ENCODE results near the gene NAP1L4.

The NAP1L4 gene, protein sequence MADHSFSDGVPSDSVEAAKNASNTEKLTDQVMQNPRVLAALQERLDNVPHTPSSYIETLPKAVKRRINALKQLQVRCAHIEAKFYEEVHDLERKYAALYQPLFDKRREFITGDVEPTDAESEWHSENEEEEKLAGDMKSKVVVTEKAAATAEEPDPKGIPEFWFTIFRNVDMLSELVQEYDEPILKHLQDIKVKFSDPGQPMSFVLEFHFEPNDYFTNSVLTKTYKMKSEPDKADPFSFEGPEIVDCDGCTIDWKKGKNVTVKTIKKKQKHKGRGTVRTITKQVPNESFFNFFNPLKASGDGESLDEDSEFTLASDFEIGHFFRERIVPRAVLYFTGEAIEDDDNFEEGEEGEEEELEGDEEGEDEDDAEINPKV

GRCh38 chr11:2992234-2992996 lies at the start of gene NAP1L4:
TSS of gene NAP1L4 (minus strand) at chr11:2992329. CDS start at chr11:2979220, 13,109 bp downstream.
- peak; percentile 92 to 96 for DNase-seq (ENCODE audit: low read depth in 2 of 2)

GRCh38 chr11:3040881-3041280 lies 48.8 kb upstream of the NAP1L4 start:
- DNase-seq (ENCODE audit: low read depth in 2 of 2): no peak

DNA sequence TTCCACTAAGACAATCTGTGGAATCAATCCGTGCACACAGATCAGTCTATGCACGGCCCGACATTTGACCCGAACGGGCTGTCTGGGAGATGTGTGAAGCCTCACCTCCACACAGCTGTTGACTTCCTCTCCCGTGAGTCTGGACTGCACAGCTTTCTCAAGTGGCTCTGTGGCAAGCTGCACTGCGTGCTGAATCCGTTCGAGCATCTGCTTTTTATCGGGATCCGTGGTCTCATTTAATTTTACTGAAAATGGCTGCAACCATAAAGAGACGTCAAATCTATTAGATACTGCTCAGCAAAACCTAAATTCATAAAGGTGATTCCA lies 45.8 kb upstream of the NAP1L4 start:
- DNase-seq (ENCODE audit: low read depth in 2 of 2): no peak

GRCh38 chr11:3037040-3037944 lies 45.2 kb upstream of the NAP1L4 start:
- no peak for DNase-seq (ENCODE audit: low read depth in 2 of 2)

DNA sequence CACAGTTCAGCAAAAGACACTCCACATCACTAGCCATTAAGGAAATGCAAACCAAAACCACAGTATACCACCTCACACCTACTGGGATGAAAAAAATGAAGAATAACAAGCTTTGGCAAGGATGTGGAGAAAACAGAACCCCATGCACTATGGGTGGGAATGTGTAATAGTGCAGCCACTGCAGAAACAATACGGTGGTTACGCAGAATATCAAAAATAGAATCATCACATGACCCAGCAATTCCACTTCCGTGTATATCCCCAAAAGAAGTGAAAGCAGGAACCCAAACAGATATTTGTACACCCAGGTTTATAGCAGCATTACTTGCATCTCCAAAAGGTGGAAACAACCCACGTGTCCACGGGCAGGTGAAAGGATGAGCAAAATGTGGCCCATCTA lies 44.3 kb upstream of the NAP1L4 start:
- no peak for DNase-seq (ENCODE audit: low read depth in 2 of 2)

- no peak for DNase-seq (ENCODE audit: low read depth in 2 of 2)
These were observed 43.2 kb upstream of the NAP1L4 start for GRCh38 chr11:3035333-3035732.

GRCh38 chr11:3030289-3031070 lies 38.4 kb upstream of the NAP1L4 start:
- no peak for DNase-seq (ENCODE audit: low read depth in 2 of 2)

GRCh38 chr11:3028813-3029212 lies 36.7 kb upstream of the NAP1L4 start:
- no peak for DNase-seq (ENCODE audit: low read depth in 2 of 2)

DNA sequence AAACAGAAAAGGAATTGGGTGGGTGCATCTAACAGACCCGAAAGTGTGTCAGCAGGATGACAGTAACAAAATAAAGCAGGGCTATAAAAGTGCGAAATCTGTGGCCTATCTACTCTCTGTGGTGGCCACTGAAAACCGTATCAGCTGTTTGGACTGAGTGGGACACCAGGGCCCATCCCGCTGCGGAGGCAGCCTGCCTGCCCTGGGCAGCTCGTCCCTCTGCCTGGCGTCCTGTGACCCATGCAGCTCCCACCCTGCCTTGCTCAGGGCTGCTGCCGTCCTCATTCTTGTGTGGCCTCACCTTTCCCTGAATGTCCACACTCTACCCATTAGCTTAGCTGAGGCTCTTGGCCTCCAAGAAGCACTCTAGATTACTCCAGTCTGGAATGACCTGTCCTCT lies 34.7 kb upstream of the NAP1L4 start:
- no peak for DNase-seq (ENCODE audit: low read depth in 2 of 2)

DNA sequence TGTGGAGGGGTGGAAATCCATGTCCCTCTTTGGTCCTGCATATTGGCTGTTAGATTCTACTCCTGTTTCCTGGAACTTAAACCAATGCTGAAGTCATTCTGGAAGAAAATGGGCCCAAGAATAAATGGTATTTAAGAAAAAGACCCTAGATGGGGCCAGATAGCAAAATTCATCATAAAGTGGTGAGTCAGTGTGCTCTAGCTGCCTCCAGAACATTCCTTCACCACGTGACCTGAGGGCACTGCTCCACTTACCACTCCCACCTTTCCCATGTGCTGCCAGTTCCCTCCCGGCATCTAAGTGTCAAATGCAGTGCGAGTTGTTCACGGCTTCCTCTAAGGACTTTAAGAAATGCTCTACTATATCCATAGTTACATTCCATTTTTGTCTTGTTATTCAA lies 30.9 kb upstream of the NAP1L4 start:
- DNase-seq (ENCODE audit: low read depth in 2 of 2): no peak

- DNase-seq (ENCODE audit: low read depth in 2 of 2): no peak
These were observed 30.3 kb upstream of the NAP1L4 start for GRCh38 chr11:3022300-3022967.

DNA sequence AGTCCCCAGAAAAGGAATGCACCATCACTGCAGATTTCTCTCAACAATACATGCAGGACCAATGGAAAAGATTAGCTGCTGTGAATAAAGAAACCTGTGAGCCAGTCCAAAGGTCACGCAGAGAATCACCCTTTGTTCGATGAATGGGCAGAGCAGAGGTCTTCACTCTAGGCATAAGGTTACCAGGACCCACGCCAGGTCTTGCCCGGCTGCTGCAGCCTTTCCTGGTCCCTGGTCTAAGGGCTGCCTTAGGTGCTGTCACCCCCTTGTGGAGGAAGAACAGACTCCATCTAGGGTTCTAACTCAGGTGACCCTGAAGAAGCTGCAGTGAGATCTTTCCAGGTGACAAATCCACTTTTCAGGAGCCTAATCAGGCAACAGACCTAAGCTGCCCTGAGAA lies 29.0 kb upstream of the NAP1L4 start:
- no peak for DNase-seq (ENCODE audit: low read depth in 2 of 2)

DNA sequence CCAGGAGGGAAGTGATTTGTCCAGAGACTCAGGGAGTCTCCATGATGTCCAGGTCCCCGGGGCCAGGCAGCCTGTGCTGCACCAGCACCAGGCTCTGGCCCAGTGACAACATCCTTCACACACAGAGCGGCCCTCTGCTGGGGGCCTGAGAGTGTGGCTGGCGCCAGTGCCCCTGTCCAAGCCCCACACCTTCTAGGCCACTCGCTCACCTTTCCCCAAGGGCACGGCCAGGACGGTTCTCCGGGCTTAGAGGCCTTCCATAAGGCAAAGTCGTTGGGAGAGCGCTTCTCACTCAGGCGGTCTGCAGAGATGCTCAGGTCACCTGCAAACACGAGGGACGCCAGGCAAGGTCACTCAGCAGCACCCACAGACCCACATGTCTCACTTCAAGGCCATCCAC lies 27.9 kb upstream of the NAP1L4 start:
- no peak for DNase-seq (ENCODE audit: low read depth in 2 of 2)

DNA sequence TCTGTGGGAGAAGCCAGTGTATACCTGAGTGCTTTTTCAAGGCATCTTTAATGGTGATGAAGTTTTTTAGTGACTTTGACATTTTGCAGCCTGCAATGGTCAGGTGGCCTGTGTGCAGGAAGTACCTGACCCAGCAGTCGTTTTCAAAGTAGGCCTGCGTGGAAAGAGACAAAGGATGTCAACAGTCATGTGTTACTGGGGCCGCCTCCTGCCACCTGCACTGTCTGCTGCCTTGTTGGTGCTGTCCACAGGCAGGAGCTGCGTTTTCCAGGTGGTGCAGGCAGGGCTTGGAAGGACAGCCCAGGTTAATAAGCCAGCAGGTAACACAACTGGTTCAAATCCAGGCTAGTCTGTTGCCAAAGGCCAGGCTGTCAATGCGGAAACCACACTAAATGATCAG lies 26.5 kb upstream of the NAP1L4 start:
- DNase-seq (ENCODE audit: low read depth in 2 of 2): no peak

GRCh38 chr11:3016861-3017260 lies 24.7 kb upstream of the NAP1L4 start:
- DNase-seq (ENCODE audit: low read depth in 2 of 2): no peak

GRCh38 chr11:3015796-3016195 lies 23.7 kb upstream of the NAP1L4 start:
- DNase-seq (ENCODE audit: low read depth in 2 of 2): no peak

DNA sequence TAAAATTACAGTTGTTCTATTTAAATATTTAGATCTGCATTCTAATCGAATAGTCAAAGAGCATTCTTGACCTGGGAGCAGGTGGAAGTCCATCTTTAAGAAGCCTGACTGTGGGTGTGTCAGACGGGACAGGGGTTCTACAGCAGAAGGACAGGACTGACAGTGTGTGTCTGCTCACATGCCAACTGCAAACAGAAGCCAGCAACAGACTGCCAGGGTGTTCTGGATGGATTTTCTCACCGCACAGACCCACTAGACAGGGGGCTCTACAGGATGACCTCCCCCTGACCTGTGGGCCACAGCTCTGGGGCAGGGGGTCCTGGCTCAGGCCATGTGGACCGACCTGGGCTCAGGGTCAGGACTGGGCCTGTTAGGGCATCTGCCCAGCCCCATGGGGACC lies 22.8 kb upstream of the NAP1L4 start:
- no peak for DNase-seq (ENCODE audit: low read depth in 2 of 2)

DNA sequence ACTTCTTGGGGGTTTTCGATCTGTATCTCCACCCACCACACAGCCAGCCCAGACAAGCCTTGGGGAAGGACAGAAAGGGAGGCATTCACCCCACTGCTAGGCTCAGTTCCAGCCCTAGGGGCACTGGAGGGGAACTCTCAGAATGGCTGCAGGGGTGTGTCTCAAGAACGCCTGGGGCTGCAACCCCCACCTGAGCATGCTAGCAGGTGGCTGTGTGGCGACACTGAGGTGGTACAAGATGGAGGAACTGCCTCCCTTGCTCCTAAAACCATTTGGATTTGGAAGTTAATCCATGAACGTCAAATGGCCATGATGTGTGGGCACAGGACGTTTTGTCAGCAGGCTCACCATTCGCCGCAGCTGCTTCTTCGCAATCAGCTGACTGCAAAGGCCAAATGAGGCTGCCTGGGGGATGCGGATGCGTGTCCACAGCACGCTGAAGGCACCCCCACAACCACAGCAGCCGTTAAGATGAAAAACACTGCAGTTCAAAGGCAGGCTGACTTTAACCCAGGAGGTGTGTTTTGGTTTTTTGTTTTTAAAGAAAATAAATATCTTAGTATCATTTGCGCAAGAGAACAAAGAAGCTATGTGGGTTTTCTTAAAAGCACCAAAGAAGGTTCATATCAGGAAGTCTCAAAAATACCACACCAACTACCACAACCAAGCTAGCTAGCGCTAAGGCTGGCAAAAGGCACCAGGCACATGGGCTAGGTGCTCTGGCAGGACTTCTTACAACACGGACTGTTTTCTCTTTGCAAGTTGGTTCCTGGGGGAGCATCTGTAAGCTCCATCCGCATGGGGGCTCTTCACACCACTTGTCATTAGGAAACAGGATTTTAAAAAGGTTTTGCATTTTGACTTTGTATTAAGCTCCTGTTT lies 22.2 kb upstream of the NAP1L4 start:
- DNase-seq (ENCODE audit: low read depth in 2 of 2): peak; percentile 41 to 52

GRCh38 chr11:3011891-3012885 lies 20.1 kb upstream of the NAP1L4 start:
- DNase-seq (ENCODE audit: low read depth in 2 of 2): no peak

All from stimulated activated CD8-positive, alpha-beta memory T cell treated with anti-CD3 and anti-CD28 coated beads, Interleukin-2, amount 100 ng/mL, for 48 hours (primary cell).